HL-60 (cell line): Measurements from ENCODE around the gene TIA1.

Experiments
- CTCF ChIP-seq: IDR thresholded peaks from one replicate; pipeline ENCODE4 v1.5.1; 2011; ENCODE audit warnings: low read length, control low read depth, inconsistent platforms; ENCODE audit not compliant: insufficient read depth
- GABPA ChIP-seq: IDR thresholded peaks from 2 replicates; pipeline ENCODE4 v1.6.1; 2012; ENCODE audit warnings: low read depth
- SPI1 ChIP-seq: IDR thresholded peaks from 2 replicates; pipeline ENCODE4 v1.6.1; 2012; ENCODE audit warnings: low read depth, mild to moderate bottlenecking, borderline replicate concordance

GRCh38 chr2:70202236-70202806, 46.1 kb downstream of the TIA1 start:
- TF ChIP-seq CTCF: no peak
- no peak for TF ChIP-seq SPI1
- TF ChIP-seq GABPA: no peak
